Measurements from ENCODE around the gene THBS1. TPM values are rescaled to one million over a fixed set of nuclear protein-coding genes. Genes with fewer than 3 reads are reported as not detected.

The THBS1 gene
- total RNA-seq, 1 experiment from 2014 or later = 37.1 TPM

DNA sequence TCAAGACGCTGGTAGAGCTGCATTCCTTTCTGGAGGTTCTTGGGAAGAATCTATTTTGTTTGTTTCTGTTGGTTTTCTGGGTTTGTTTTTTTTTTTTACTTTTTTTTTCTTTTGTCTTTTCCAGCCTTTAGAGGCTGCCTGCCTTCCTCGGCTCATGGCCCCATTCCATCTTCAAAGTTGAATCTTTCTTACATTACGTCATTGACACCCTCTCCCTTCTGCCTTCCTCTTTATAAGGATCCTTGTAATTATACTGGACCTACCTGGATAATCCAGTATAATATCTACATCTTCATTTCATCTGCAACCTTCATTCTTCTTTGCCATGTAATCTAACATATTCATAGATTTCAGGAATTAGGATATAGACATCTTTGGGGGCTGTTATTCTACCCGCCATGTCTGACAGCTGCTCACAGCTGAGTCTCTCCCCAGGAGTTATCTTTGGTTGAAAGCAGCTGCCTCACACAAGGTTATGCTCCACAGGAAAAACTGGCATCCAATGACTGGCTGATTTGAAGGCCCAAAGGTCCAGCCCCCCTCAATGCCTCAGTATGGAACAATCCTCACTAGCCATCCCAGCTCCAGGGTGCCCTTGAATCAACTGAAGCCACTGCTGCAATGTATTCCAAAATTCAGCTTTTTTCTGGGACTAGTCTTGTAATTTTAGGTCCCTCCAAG lies 38.4 kb upstream of the THBS1 start:
- CTCF ChIA-PET = interaction anchor here (1.1 to 1.5 kb wide), 2 partner anchors 36 to 978 kb away, joined by 3 to 8 read pairs; partner anchors contain the start of gene RASGRP1
- Mint-ChIP-seq H3K36me3 (peaks cover 5% of the 10 kb centered on the region; the same call in 1 of the 2 replicates), H3K9me3 (peaks cover 27% of the 10 kb centered on the region), H3K4me3 (no peak overlapping the region), H3K27me3 (ENCODE audit: low read depth) (no peaks in the 10 kb centered on the region), H3K4me1 (peaks cover 6% of the 10 kb centered on the region; the same call in 1 of the 2 replicates), H3K27ac (no peak overlapping the region)
- ATAC-seq (no peak), DNase-seq (ENCODE audit: low spot score) (no peak)
- POLR2A ChIA-PET = no interaction called here
- no peak for TF ChIP-seq ZNF416 (CRISPR knock-in tag; IDR thresholded peaks at IDR 0.05)

DNA sequence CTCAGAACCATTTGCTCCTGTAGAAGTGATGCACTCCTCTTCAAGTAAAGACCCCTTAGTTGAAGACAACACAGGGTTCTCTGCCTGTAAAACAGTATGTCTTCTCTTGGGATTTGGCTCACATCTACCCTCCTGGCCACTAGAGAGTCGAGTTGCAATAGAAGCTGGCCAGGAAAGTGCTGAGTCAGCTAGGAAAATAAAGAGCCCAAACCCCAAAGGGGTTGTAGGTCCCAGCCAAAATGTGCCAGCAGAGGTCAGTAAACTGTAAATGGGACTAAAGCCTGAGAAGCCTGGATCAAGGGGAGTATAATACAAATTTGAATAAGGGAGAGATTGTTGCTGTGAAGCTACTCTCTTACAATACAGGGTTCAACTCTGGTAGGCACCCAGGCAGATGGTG lies 37.2 kb upstream of the THBS1 start:
- Mint-ChIP-seq H3K4me1 (peaks cover 6% of the 10 kb centered on the region; the same call in 1 of the 2 replicates), H3K27ac (no peak overlapping the region), H3K9me3 (peaks cover 21% of the 10 kb centered on the region), H3K36me3 (peaks cover 5% of the 10 kb centered on the region; the same call in 1 of the 2 replicates), H3K4me3 (no peak overlapping the region), H3K27me3 (ENCODE audit: low read depth) (no peaks in the 10 kb centered on the region)
- no peak for TF ChIP-seq RORB (CRISPR knock-in tag; IDR thresholded peaks at IDR 0.05)
- TF ChIP-seq NFE2L1 (CRISPR knock-in tag; IDR thresholded peaks at IDR 0.05) = peak; percentile 76; the same call in 1 of the 2 replicates
- ATAC-seq = peak; percentile 99
- CTCF ChIA-PET = interaction anchor here (0.7 to 1.6 kb wide), 9 partner anchors 9 to 371 kb away, joined by 3 to 31 read pairs (median 4); partner anchors contain the start of gene THBS1
- POLR2A ChIA-PET = interaction anchor here (1.2 kb wide), 1 partner anchor 38 kb away, joined by 8 read pairs; the partner anchor contains the start of gene THBS1
- peak; percentile 53 for DNase-seq (ENCODE audit: low spot score)

DNA sequence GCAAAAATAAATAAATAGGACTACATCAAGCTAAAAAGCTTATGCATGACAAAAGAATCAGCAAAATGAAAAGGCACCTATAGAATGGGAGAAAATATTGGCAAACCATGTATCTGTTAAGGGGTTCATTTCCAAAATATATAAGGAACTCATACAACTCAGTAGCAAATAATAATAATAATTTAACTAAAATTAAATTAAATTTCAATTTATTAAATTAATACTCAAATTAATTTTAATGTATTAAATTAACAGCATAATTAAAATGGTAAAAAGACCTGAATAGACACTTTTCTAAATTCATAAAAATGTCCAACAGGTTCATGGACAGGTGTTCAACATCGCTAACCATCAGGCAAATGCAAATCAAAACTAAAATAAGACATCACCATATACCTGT lies 34.0 kb upstream of the THBS1 start:
- no peak overlapping the region for H3K4me3 Mint-ChIP-seq
- peaks cover 6% of the 10 kb centered on the region; the same call in 1 of the 2 replicates for H3K4me1 Mint-ChIP-seq
- DNase-seq (ENCODE audit: low spot score) (no peak), ATAC-seq (no peak)
- TF ChIP-seq HMGA2 (CRISPR knock-in tag; IDR thresholded peaks at IDR 0.05) = peak; percentile 91
- TF ChIP-seq, protein P1, sequence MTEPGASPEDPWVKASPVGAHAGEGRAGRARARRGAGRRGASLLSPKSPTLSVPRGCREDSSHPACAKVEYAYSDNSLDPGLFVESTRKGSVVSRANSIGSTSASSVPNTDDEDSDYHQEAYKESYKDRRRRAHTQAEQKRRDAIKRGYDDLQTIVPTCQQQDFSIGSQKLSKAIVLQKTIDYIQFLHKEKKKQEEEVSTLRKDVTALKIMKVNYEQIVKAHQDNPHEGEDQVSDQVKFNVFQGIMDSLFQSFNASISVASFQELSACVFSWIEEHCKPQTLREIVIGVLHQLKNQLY (CRISPR knock-in tag; IDR thresholded peaks at IDR 0.05) = no peak
- POLR2A ChIA-PET = no interaction called here
- CTCF ChIA-PET = no interaction called here
- H3K27ac Mint-ChIP-seq = no peak overlapping the region
- peaks cover 17% of the 10 kb centered on the region for H3K9me3 Mint-ChIP-seq
- H3K27me3 Mint-ChIP-seq (ENCODE audit: low read depth) = no peaks in the 10 kb centered on the region
- H3K36me3 Mint-ChIP-seq = peaks cover 5% of the 10 kb centered on the region; the same call in 1 of the 2 replicates

DNA sequence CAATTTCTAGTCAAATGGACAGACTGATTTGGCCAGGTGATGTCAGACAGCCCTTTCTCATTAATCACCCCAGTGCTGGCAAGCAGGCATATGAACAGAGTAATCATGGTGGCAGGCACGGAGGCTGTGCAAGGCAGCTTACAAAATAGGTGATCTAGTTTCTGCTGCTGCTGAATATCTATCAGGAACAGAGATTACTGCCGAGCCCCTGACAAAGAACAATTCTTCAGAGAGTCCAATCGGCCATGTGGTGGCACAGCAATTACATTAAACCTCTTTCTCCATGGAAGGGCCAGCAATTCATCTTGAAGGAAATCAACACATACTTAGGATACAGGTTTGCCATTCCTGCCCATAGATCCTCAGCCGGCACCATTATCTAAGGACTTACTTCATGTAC lies 32.3 kb upstream of the THBS1 start:
- H3K9me3 Mint-ChIP-seq = peaks cover 14% of the 10 kb centered on the region
- ChIA-PET CTCF (no interaction called here), POLR2A (no interaction called here)
- no peak overlapping the region for H3K4me3 Mint-ChIP-seq
- H3K4me1 Mint-ChIP-seq = peaks cover under 1% of the 10 kb centered on the region; the same call in 1 of the 2 replicates
- peaks cover 5% of the 10 kb centered on the region; the same call in 1 of the 2 replicates for H3K36me3 Mint-ChIP-seq
- H3K27me3 Mint-ChIP-seq (ENCODE audit: low read depth) = no peaks in the 10 kb centered on the region
- DNase-seq (ENCODE audit: low spot score) (no peak), ATAC-seq (no peak)
- no peak overlapping the region for H3K27ac Mint-ChIP-seq
- TF ChIP-seq FOXK1 (CRISPR knock-in tag; IDR thresholded peaks at IDR 0.05) (no peak), EMX1 (CRISPR knock-in tag; IDR thresholded peaks at IDR 0.05) (no peak), NFE2L1 (CRISPR knock-in tag; IDR thresholded peaks at IDR 0.05) (no peak), RELA (CRISPR knock-in tag; IDR thresholded peaks at IDR 0.05; ENCODE audit: borderline replicate concordance) (no peak), NR3C1 (CRISPR knock-in tag; conservative IDR thresholded peaks at IDR 0.05; ENCODE audit: low read depth) (no peak), TEAD1 (CRISPR knock-in tag; IDR thresholded peaks at IDR 0.05) (no peak), NFYB (CRISPR knock-in tag; conservative IDR thresholded peaks at IDR 0.05; ENCODE audit: low read depth) (no peak), MYBL2 (CRISPR knock-in tag; IDR thresholded peaks at IDR 0.05) (no peak)
- TF ChIP-seq, protein P2, sequence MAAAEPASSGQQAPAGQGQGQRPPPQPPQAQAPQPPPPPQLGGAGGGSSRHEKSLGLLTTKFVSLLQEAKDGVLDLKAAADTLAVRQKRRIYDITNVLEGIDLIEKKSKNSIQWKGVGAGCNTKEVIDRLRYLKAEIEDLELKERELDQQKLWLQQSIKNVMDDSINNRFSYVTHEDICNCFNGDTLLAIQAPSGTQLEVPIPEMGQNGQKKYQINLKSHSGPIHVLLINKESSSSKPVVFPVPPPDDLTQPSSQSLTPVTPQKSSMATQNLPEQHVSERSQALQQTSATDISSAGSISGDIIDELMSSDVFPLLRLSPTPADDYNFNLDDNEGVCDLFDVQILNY (CRISPR knock-in tag; IDR thresholded peaks at IDR 0.05) = no peak
- TF ChIP-seq, protein P3, sequence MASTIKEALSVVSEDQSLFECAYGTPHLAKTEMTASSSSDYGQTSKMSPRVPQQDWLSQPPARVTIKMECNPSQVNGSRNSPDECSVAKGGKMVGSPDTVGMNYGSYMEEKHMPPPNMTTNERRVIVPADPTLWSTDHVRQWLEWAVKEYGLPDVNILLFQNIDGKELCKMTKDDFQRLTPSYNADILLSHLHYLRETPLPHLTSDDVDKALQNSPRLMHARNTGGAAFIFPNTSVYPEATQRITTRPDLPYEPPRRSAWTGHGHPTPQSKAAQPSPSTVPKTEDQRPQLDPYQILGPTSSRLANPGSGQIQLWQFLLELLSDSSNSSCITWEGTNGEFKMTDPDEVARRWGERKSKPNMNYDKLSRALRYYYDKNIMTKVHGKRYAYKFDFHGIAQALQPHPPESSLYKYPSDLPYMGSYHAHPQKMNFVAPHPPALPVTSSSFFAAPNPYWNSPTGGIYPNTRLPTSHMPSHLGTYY (CRISPR knock-in tag; IDR thresholded peaks at IDR 0.05) = no peak
- TF ChIP-seq, protein P4, sequence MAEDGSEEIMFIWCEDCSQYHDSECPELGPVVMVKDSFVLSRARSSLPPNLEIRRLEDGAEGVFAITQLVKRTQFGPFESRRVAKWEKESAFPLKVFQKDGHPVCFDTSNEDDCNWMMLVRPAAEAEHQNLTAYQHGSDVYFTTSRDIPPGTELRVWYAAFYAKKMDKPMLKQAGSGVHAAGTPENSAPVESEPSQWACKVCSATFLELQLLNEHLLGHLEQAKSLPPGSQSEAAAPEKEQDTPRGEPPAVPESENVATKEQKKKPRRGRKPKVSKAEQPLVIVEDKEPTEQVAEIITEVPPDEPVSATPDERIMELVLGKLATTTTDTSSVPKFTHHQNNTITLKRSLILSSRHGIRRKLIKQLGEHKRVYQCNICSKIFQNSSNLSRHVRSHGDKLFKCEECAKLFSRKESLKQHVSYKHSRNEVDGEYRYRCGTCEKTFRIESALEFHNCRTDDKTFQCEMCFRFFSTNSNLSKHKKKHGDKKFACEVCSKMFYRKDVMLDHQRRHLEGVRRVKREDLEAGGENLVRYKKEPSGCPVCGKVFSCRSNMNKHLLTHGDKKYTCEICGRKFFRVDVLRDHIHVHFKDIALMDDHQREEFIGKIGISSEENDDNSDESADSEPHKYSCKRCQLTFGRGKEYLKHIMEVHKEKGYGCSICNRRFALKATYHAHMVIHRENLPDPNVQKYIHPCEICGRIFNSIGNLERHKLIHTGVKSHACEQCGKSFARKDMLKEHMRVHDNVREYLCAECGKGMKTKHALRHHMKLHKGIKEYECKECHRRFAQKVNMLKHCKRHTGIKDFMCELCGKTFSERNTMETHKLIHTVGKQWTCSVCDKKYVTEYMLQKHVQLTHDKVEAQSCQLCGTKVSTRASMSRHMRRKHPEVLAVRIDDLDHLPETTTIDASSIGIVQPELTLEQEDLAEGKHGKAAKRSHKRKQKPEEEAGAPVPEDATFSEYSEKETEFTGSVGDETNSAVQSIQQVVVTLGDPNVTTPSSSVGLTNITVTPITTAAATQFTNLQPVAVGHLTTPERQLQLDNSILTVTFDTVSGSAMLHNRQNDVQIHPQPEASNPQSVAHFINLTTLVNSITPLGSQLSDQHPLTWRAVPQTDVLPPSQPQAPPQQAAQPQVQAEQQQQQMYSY (CRISPR knock-in tag; IDR thresholded peaks at IDR 0.05) = no peak
- TF ChIP-seq, protein P5, sequence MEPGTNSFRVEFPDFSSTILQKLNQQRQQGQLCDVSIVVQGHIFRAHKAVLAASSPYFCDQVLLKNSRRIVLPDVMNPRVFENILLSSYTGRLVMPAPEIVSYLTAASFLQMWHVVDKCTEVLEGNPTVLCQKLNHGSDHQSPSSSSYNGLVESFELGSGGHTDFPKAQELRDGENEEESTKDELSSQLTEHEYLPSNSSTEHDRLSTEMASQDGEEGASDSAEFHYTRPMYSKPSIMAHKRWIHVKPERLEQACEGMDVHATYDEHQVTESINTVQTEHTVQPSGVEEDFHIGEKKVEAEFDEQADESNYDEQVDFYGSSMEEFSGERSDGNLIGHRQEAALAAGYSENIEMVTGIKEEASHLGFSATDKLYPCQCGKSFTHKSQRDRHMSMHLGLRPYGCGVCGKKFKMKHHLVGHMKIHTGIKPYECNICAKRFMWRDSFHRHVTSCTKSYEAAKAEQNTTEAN (CRISPR knock-in tag; IDR thresholded peaks at IDR 0.05) = no peak
- TF ChIP-seq, protein P6, sequence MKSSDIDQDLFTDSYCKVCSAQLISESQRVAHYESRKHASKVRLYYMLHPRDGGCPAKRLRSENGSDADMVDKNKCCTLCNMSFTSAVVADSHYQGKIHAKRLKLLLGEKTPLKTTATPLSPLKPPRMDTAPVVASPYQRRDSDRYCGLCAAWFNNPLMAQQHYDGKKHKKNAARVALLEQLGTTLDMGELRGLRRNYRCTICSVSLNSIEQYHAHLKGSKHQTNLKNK (CRISPR knock-in tag; IDR thresholded peaks at IDR 0.05) = no peak
- TF ChIP-seq, protein P7, sequence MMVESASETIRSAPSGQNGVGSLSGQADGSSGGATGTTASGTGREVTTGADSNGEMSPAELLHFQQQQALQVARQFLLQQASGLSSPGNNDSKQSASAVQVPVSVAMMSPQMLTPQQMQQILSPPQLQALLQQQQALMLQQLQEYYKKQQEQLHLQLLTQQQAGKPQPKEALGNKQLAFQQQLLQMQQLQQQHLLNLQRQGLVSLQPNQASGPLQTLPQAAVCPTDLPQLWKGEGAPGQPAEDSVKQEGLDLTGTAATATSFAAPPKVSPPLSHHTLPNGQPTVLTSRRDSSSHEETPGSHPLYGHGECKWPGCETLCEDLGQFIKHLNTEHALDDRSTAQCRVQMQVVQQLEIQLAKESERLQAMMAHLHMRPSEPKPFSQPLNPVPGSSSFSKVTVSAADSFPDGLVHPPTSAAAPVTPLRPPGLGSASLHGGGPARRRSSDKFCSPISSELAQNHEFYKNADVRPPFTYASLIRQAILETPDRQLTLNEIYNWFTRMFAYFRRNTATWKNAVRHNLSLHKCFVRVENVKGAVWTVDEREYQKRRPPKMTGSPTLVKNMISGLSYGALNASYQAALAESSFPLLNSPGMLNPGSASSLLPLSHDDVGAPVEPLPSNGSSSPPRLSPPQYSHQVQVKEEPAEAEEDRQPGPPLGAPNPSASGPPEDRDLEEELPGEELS (CRISPR knock-in tag; IDR thresholded peaks at IDR 0.05) = no peak
